Osteocyte (in vitro differentiated cells): ENCODE data around the gene DENND1A. TPM values are rescaled to one million over a fixed set of nuclear protein-coding genes. Genes with fewer than 3 reads are reported as not detected.

Source experiments
- DNase-seq: peaks from one replicate; pipeline ENCODE4 v3.0.0; 2021; ENCODE audit warnings: mixed read lengths; ENCODE audit not compliant: unreplicated experiment; ENCODE audit errors: extremely low spot score
- H3K27ac Mint-ChIP-seq: one replicate; pipeline ENCODE4 v1.8.0; 2021; ENCODE audit warnings: mild to moderate bottlenecking, mixed read lengths; ENCODE audit not compliant: unreplicated experiment
- H3K27me3 Mint-ChIP-seq: one replicate; pipeline ENCODE4 v1.8.0; 2021; ENCODE audit warnings: mixed read lengths; ENCODE audit not compliant: unreplicated experiment
- H3K36me3 Mint-ChIP-seq: one replicate; pipeline ENCODE4 v1.8.0; 2021; ENCODE audit warnings: mixed read lengths; ENCODE audit not compliant: unreplicated experiment
- H3K4me1 Mint-ChIP-seq: one replicate; pipeline ENCODE4 v1.8.0; 2021; ENCODE audit warnings: mixed read lengths; ENCODE audit not compliant: unreplicated experiment
- H3K4me3 Mint-ChIP-seq: one replicate; pipeline ENCODE4 v1.8.0; 2021; ENCODE audit warnings: mild to moderate bottlenecking, moderate library complexity, mixed read lengths; ENCODE audit not compliant: unreplicated experiment
- H3K9me3 Mint-ChIP-seq: one replicate; pipeline ENCODE4 v1.8.0; 2021; ENCODE audit warnings: mixed read lengths; ENCODE audit not compliant: unreplicated experiment
- total RNA-seq: library from RNA; stranded (reverse); gene quantifications from 2 replicates; pipeline ENCODE4 v1.2.1, GENCODE V29; 2021
- TF ChIP-seq, protein P1 (sequence below): fragments of 200-600 bp; sonication (generic); IDR thresholded peaks from 2 replicates; pipeline ENCODE4 v1.5.0; 2021; ENCODE audit warnings: antibody characterized with exemption, mild to moderate bottlenecking, moderate library complexity

The DENND1A gene
- total RNA-seq, 1 donor from 2014 or later: 19.8 TPM

DNA sequence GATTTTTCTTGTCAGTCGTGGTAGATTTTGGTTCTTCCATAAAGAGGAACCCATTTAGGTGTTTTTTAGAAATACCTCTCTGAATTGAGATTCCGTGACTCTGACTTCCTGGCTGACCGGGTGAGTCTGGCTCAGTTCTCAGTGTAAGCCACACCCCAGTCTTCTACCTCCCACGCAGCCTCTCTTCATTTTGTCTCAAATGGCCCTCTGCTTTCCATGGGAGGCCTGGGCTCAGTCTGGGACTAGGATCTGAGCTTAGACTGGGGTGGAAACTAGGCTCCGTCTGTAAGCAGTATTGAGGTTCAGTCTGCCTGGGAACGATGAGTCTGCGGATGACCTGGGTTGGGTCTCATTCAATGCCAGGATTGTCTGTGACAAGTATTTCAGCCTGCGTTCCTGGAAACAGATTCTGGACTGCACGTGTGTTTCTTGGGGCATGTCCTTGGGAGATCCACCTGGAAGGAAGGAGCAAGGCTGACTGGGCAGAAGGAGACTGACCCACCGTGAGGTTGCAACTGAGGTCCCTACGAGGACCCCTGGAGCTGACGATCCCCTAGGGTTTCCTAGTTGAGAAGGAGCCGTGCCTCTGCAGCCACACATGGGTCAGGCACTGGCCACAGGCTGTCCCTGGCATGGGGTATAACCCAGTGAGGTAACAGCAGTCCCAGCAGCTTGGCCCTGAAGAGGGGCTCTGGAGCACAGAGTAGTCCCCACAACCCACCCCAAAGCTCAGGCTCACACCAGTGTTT lies 586.3 kb downstream of the DENND1A start:
- H3K27ac Mint-ChIP-seq: no peak overlapping the region
- H3K4me1 Mint-ChIP-seq: peaks cover 6% of the 10 kb centered on the region
- no peak for DNase-seq
- no peaks in the 10 kb centered on the region for H3K36me3 Mint-ChIP-seq
- H3K9me3 Mint-ChIP-seq: no peaks in the 10 kb centered on the region
- no peaks in the 10 kb centered on the region for H3K27me3 Mint-ChIP-seq
- TF ChIP-seq, protein P1, sequence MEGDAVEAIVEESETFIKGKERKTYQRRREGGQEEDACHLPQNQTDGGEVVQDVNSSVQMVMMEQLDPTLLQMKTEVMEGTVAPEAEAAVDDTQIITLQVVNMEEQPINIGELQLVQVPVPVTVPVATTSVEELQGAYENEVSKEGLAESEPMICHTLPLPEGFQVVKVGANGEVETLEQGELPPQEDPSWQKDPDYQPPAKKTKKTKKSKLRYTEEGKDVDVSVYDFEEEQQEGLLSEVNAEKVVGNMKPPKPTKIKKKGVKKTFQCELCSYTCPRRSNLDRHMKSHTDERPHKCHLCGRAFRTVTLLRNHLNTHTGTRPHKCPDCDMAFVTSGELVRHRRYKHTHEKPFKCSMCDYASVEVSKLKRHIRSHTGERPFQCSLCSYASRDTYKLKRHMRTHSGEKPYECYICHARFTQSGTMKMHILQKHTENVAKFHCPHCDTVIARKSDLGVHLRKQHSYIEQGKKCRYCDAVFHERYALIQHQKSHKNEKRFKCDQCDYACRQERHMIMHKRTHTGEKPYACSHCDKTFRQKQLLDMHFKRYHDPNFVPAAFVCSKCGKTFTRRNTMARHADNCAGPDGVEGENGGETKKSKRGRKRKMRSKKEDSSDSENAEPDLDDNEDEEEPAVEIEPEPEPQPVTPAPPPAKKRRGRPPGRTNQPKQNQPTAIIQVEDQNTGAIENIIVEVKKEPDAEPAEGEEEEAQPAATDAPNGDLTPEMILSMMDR: no peak
- H3K4me3 Mint-ChIP-seq: no peak overlapping the region

DNA sequence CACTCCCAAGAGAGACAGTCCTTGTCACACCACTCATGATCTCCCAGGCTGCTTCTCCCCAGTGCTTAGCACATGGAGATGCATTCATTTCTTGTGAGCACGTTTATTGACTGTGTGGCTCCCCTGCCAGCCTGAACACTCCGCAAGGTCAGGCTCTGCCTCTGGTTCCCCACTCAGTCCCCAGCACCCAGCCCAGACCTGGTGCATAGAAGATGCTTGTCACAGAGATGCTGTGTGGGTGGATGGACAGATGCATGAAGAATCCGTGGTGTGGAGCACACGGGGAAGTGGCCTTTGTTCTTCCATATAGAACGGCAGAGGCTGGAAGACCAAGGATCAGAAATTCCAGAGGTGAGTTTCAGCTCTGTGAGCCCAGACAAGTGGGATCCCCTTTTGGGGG lies 587.7 kb downstream of the DENND1A start:
- H3K4me1 Mint-ChIP-seq: peaks cover 6% of the 10 kb centered on the region
- DNase-seq: no peak
- H3K27ac Mint-ChIP-seq: no peak overlapping the region
- no peaks in the 10 kb centered on the region for H3K27me3 Mint-ChIP-seq
- H3K4me3 Mint-ChIP-seq: no peak overlapping the region
- H3K9me3 Mint-ChIP-seq: no peaks in the 10 kb centered on the region
- no peaks in the 10 kb centered on the region for H3K36me3 Mint-ChIP-seq
- TF ChIP-seq, protein P1: no peak

- H3K4me3 Mint-ChIP-seq: no peak overlapping the region
- H3K36me3 Mint-ChIP-seq: no peaks in the 10 kb centered on the region
- no peaks in the 10 kb centered on the region for H3K9me3 Mint-ChIP-seq
- TF ChIP-seq, protein P1: no peak
- H3K4me1 Mint-ChIP-seq: peaks cover 6% of the 10 kb centered on the region
- H3K27ac Mint-ChIP-seq: no peak overlapping the region
- no peaks in the 10 kb centered on the region for H3K27me3 Mint-ChIP-seq
- DNase-seq: no peak
These were observed 588.1 kb downstream of the DENND1A start for GRCh38 chr9:123341816-123342215.

- peaks cover 22% of the 10 kb centered on the region for H3K4me1 Mint-ChIP-seq
- H3K27me3 Mint-ChIP-seq: no peaks in the 10 kb centered on the region
- no peak for DNase-seq
- H3K9me3 Mint-ChIP-seq: no peaks in the 10 kb centered on the region
- no peak overlapping the region for H3K27ac Mint-ChIP-seq
- TF ChIP-seq, protein P1: no peak
- no peaks in the 10 kb centered on the region for H3K36me3 Mint-ChIP-seq
- no peak overlapping the region for H3K4me3 Mint-ChIP-seq
These were observed 590.0 kb downstream of the DENND1A start for GRCh38 chr9:123339666-123340510.
